WTC11 (cell line): Measurements from ENCODE around the gene ECM2. TPM values are rescaled to one million over a fixed set of nuclear protein-coding genes. Genes with fewer than 3 reads are reported as not detected.

Experiments
- ATAC-seq: fragments of 200-7000 bp; cut with Tn5 transposase; 2 replicates; pipeline ENCODE4 v1.10.0; 2021; ENCODE audit warnings: mild to moderate bottlenecking, moderate library complexity
- CTCF ChIA-PET: fragments of 300-600 bp; sonication (Branson Sonifier 250); formaldehyde crosslinking; loops from one replicate; lab custom pipeline; 2021; ENCODE audit warnings: antibody characterized with exemption; lab: Charles Lee
- POLR2A ChIA-PET: fragments of 350-600 bp; sonication (Branson Sonifier 250); formaldehyde crosslinking; loops from one replicate; lab custom pipeline; 2021; ENCODE audit warnings: antibody characterized with exemption; lab: Charles Lee
- DNase-seq: peaks from one replicate; pipeline ENCODE4 v3.0.0; 2021; ENCODE audit warnings: low spot score
- H3K27ac Mint-ChIP-seq: 2 replicates; pipeline ENCODE4 v1.8.0; 2021; ENCODE audit warnings: mixed read lengths
- H3K27me3 Mint-ChIP-seq: 2 replicates; pipeline ENCODE4 v1.8.0; 2021; ENCODE audit warnings: low read depth, mild to moderate bottlenecking, moderate library complexity, mixed read lengths
- H3K36me3 Mint-ChIP-seq: 2 replicates; pipeline ENCODE4 v1.8.0; 2021; ENCODE audit warnings: mixed read lengths
- H3K4me1 Mint-ChIP-seq: 2 replicates; pipeline ENCODE4 v1.8.0; 2022; ENCODE audit warnings: mixed read lengths
- H3K4me3 Mint-ChIP-seq: 2 replicates; pipeline ENCODE4 v1.8.0; 2021; ENCODE audit warnings: mild to moderate bottlenecking, moderate library complexity, mixed read lengths
- H3K9me3 Mint-ChIP-seq: 2 replicates; pipeline ENCODE4 v1.8.0; 2021; ENCODE audit warnings: mixed read lengths
- CREB1 ChIP-seq: sonication (generic); formaldehyde crosslinking; IDR thresholded peaks from 2 replicates; pipeline ENCODE4 v1.8.0; 2023; ENCODE audit warnings: mild to moderate bottlenecking, missing genetic modification reagents
- CREM ChIP-seq: sonication (generic); formaldehyde crosslinking; IDR thresholded peaks from 2 replicates; pipeline ENCODE4 v1.8.1; 2022; ENCODE audit warnings: mild to moderate bottlenecking, missing genetic modification reagents, moderate library complexity
- EMX1 ChIP-seq: fragments of 250-450 bp; sonication (Bioruptor Pico); IDR thresholded peaks from 2 replicates; pipeline ENCODE4 v1.8.0; 2021; ENCODE audit warnings: mild to moderate bottlenecking
- FOXP1 ChIP-seq: sonication (generic); formaldehyde crosslinking; IDR thresholded peaks from 2 replicates; pipeline ENCODE4 v1.8.0; 2022; ENCODE audit warnings: missing genetic modification reagents, mild to moderate bottlenecking, moderate library complexity, borderline replicate concordance
- GABPB1 ChIP-seq: sonication (generic); formaldehyde crosslinking; IDR thresholded peaks from 2 replicates; pipeline ENCODE4 v1.8.1; 2023; ENCODE audit warnings: mild to moderate bottlenecking, missing genetic modification reagents
- GRHL2 ChIP-seq: fragments of 250-450 bp; sonication (Bioruptor Pico); IDR thresholded peaks from 2 replicates; pipeline ENCODE4 v1.8.0; 2022; ENCODE audit warnings: mild to moderate bottlenecking, moderate library complexity; ENCODE audit not compliant: insufficient replicate concordance, severe bottlenecking
- JAZF1 ChIP-seq: fragments of 250-450 bp; sonication (Bioruptor Pico); IDR thresholded peaks from 2 replicates; pipeline ENCODE4 v1.9.0; 2021; ENCODE audit warnings: moderate library complexity, mild to moderate bottlenecking, inconsistent platforms
- NFATC4 ChIP-seq: fragments of 250-450 bp; sonication (Bioruptor Pico); IDR thresholded peaks from 2 replicates; pipeline ENCODE4 v1.9.0; 2021; ENCODE audit warnings: mild to moderate bottlenecking
- NR3C1 ChIP-seq: sonication (generic); formaldehyde crosslinking; conservative IDR thresholded peaks from 2 replicates; pipeline ENCODE4 v1.8.1; 2023; ENCODE audit warnings: low read depth, mild to moderate bottlenecking, missing genetic modification reagents
- OVOL2 ChIP-seq: fragments of 250-450 bp; sonication (Bioruptor Pico); IDR thresholded peaks from 2 replicates; pipeline ENCODE4 v1.9.0; 2021; ENCODE audit warnings: mild to moderate bottlenecking, borderline replicate concordance
- RELA ChIP-seq: sonication (generic); formaldehyde crosslinking; IDR thresholded peaks from 2 replicates; pipeline ENCODE4 v1.8.1; 2022; ENCODE audit warnings: missing genetic modification reagents, mild to moderate bottlenecking, borderline replicate concordance
- RORB ChIP-seq: fragments of 250-450 bp; sonication (Bioruptor Pico); IDR thresholded peaks from 2 replicates; pipeline ENCODE4 v1.9.0; 2021; ENCODE audit warnings: mild to moderate bottlenecking
- SP1 ChIP-seq: sonication (generic); formaldehyde crosslinking; conservative IDR thresholded peaks from 2 replicates; pipeline ENCODE4 v1.8.1; 2022; ENCODE audit warnings: missing genetic modification reagents
- total RNA-seq: library from RNA; stranded (reverse); gene quantifications from 3 replicates; pipeline ENCODE4 v1.2.3, GENCODE V29; 2021
- TF ChIP-seq, protein P1 (sequence below): sonication (generic); formaldehyde crosslinking; IDR thresholded peaks from 2 replicates; pipeline ENCODE4 v1.8.1; 2023; ENCODE audit warnings: mild to moderate bottlenecking, missing genetic modification reagents, moderate library complexity
- TF ChIP-seq, protein P2 (sequence below): sonication (generic); formaldehyde crosslinking; IDR thresholded peaks from 2 replicates; pipeline ENCODE4 v1.8.1; 2023; ENCODE audit warnings: mild to moderate bottlenecking, missing genetic modification reagents
- TF ChIP-seq, protein P3 (sequence below): sonication (generic); formaldehyde crosslinking; IDR thresholded peaks from 2 replicates; pipeline ENCODE4 v1.8.1; 2023; ENCODE audit warnings: mild to moderate bottlenecking, missing genetic modification reagents
- TF ChIP-seq, protein P4 (sequence below): sonication (generic); formaldehyde crosslinking; IDR thresholded peaks from 2 replicates; pipeline ENCODE4 v1.8.0; 2022; ENCODE audit warnings: mild to moderate bottlenecking, missing genetic modification reagents
- TF ChIP-seq, protein P5 (sequence below): fragments of 250-450 bp; sonication (Bioruptor Pico); IDR thresholded peaks from 2 replicates; pipeline ENCODE4 v1.9.0; 2021; ENCODE audit warnings: mild to moderate bottlenecking
- TF ChIP-seq, protein P6 (sequence below): sonication (generic); formaldehyde crosslinking; IDR thresholded peaks from 2 replicates; pipeline ENCODE4 v1.8.1; 2022; ENCODE audit warnings: mild to moderate bottlenecking, moderate library complexity, missing genetic modification reagents

Gene ECM2
- total RNA-seq, 1 experiment from 2014 or later = not detected

DNA sequence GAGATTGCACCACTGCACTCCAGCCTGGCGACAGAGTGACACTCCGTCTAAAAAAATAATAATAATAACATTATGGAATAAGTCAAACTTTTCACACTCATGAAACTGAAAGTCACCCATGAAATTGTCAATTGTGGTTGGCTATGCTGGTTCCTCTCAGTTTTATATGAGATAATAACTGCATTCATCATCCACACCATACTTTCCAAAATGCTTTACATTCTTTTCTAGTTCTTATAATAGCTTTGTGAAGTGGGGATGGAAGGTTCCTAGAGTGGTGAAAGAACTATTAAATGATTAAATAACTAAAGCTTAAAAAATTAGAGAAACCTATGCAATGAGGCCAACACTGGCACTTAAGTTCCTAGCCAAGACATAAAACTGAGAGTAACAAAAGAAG lies 40.9 kb downstream of the ECM2 start (continued):
- TF ChIP-seq NR3C1 (CRISPR knock-in tag) (no peak), NFATC4 (CRISPR knock-in tag) (no peak)

DNA sequence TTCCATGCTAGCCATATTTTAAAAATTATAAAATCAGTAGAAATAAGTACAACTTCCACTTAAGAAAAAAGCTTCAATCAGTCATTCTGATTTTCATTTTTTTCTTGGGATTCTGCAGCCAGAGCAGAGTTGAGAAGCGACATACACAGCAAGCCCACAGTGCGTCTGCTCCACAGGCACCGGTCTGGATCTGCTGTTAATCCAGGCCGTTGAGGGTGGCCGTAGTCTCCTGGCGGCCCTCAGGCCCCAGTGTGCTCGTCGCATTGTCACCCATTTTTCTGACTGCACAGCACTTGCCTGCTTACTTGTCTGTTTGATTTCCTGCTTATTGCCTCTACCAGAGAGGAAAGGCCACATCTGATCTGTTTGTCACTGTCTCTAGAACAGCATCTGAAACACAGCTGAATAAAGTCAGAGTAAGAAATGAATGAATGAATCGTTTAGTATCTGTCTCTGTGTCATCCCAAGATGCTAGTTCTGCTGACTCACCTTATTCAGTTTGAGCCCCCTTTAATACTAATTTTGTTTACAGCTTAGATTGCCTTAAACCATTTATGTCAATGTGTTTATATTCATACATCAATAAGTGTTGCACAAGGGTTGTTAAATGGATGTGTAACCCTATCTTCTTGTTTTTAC lies 41.9 kb downstream of the ECM2 start:
- ATAC-seq = no peak
- Mint-ChIP-seq H3K27ac (no peak overlapping the region), H3K9me3 (no peaks in the 10 kb centered on the region), H3K27me3 (no peaks in the 10 kb centered on the region), H3K4me1 (no peaks in the 10 kb centered on the region), H3K4me3 (no peak overlapping the region), H3K36me3 (no peaks in the 10 kb centered on the region)
- no peak for TF ChIP-seq JAZF1 (CRISPR knock-in tag)
- POLR2A ChIA-PET = no interaction called here
- CTCF ChIA-PET = interaction anchor here (1.1 to 1.5 kb wide), 2 partner anchors 168 to 213 kb away, joined by 3 read pairs; partner anchors contain the start of gene CENPP
- DNase-seq = no peak

DNA sequence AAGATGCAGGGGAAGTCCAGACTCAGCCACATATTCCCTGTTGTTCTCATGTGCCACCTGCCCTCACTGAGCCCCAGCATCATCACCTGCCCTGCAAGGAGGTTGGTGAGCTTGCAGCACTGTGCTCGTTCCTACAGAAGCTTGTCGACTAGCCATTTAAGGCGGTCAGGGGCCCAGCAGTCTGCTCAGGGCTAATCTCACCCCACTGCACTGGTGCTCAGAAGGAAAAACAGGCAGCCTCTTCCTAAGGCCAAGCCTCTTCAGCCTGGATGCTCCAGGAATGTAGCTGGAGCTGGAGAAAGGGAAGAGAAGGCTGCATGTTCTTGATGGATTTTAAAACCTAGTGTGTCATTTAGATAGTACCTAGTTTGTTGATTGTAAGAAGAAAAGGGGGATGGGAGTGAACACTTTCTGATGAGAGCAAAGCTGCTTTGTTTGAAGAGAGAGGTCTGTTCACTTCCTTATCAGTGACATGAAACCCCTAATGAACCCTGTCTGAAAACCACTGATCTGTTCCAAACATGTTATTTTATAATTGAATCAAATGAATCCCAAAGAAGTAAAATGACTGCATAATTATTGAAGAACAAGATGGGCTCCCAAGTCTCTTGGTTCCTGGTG lies 42.9 kb downstream of the ECM2 start:
- Mint-ChIP-seq H3K4me1 (no peaks in the 10 kb centered on the region), H3K9me3 (no peaks in the 10 kb centered on the region), H3K27ac (no peak overlapping the region), H3K27me3 (no peaks in the 10 kb centered on the region), H3K4me3 (no peak overlapping the region), H3K36me3 (no peaks in the 10 kb centered on the region)
- ATAC-seq (no peak), DNase-seq (no peak)
- ChIA-PET CTCF (interaction anchor here (1.3 kb wide), 1 partner anchor 12 kb away, joined by 4 read pairs; no protein-coding TSS in a partner anchor), POLR2A (no interaction called here)
- TF ChIP-seq, protein P1, sequence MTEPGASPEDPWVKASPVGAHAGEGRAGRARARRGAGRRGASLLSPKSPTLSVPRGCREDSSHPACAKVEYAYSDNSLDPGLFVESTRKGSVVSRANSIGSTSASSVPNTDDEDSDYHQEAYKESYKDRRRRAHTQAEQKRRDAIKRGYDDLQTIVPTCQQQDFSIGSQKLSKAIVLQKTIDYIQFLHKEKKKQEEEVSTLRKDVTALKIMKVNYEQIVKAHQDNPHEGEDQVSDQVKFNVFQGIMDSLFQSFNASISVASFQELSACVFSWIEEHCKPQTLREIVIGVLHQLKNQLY (CRISPR knock-in tag) = no peak
- TF ChIP-seq GRHL2 (CRISPR knock-in tag) = no peak
- TF ChIP-seq, protein P2, sequence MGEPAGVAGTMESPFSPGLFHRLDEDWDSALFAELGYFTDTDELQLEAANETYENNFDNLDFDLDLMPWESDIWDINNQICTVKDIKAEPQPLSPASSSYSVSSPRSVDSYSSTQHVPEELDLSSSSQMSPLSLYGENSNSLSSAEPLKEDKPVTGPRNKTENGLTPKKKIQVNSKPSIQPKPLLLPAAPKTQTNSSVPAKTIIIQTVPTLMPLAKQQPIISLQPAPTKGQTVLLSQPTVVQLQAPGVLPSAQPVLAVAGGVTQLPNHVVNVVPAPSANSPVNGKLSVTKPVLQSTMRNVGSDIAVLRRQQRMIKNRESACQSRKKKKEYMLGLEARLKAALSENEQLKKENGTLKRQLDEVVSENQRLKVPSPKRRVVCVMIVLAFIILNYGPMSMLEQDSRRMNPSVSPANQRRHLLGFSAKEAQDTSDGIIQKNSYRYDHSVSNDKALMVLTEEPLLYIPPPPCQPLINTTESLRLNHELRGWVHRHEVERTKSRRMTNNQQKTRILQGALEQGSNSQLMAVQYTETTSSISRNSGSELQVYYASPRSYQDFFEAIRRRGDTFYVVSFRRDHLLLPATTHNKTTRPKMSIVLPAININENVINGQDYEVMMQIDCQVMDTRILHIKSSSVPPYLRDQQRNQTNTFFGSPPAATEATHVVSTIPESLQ = no peak
- TF ChIP-seq RORB (CRISPR knock-in tag) = no peak
- no peak for TF ChIP-seq EMX1
- no peak for TF ChIP-seq CREM (CRISPR knock-in tag)
- no peak for TF ChIP-seq GABPB1 (CRISPR knock-in tag)
- TF ChIP-seq RELA = no peak
- TF ChIP-seq, protein P3, sequence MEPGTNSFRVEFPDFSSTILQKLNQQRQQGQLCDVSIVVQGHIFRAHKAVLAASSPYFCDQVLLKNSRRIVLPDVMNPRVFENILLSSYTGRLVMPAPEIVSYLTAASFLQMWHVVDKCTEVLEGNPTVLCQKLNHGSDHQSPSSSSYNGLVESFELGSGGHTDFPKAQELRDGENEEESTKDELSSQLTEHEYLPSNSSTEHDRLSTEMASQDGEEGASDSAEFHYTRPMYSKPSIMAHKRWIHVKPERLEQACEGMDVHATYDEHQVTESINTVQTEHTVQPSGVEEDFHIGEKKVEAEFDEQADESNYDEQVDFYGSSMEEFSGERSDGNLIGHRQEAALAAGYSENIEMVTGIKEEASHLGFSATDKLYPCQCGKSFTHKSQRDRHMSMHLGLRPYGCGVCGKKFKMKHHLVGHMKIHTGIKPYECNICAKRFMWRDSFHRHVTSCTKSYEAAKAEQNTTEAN (CRISPR knock-in tag) = no peak
- TF ChIP-seq, protein P4, sequence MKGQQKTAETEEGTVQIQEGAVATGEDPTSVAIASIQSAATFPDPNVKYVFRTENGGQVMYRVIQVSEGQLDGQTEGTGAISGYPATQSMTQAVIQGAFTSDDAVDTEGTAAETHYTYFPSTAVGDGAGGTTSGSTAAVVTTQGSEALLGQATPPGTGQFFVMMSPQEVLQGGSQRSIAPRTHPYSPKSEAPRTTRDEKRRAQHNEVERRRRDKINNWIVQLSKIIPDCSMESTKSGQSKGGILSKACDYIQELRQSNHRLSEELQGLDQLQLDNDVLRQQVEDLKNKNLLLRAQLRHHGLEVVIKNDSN (CRISPR knock-in tag) = no peak
- no peak for TF ChIP-seq OVOL2 (CRISPR knock-in tag)

DNA sequence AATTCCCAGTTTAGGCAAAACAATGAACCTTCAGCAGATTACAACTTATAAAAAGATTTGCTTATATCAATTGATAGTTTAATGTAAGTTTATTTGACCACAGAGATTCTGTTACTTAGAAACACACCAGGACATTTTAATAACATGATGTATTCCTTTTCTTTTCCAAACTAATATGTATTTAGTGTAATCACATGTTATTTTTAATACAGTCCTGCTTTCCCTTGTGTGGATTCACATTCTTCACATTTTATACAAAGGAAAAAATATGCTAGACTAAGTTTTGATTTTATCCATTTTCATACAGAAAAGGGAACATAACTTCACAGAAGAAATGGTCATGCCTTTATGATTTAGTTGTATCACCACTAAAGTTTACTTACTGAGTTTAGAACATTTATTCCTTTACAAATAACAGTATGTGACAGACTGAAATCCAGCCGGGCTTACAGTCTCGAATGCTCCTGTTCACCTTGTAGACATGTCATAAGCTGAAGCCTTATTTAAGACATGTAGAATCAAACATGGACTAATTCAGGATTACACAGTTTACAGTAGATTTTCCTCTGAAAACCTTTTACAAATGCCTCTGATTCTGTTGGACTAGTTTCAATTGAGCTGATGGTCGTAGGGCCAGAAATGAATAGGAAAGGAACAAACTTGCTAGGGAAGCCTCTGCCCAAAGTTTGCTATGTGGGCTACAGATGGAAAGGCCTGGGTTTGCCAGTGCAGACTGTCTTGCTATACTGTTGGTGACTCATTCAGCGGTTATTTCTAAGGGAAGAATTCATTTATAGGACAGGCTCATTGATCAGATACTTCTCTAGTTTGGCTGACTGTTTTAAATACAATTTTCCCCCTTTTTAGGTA lies 46.9 kb downstream of the ECM2 start:
- DNase-seq (no peak), ATAC-seq (no peak)
- Mint-ChIP-seq H3K4me3 (no peak overlapping the region), H3K9me3 (no peaks in the 10 kb centered on the region), H3K27ac (no peak overlapping the region), H3K4me1 (no peaks in the 10 kb centered on the region), H3K27me3 (no peaks in the 10 kb centered on the region), H3K36me3 (no peaks in the 10 kb centered on the region)
- ChIA-PET CTCF (no interaction called here), POLR2A (no interaction called here)
- TF ChIP-seq OVOL2 (CRISPR knock-in tag) (no peak), CREB1 (no peak), FOXP1 (no peak), GRHL2 (CRISPR knock-in tag) (no peak), SP1 (CRISPR knock-in tag) (no peak)
- TF ChIP-seq, protein P5, sequence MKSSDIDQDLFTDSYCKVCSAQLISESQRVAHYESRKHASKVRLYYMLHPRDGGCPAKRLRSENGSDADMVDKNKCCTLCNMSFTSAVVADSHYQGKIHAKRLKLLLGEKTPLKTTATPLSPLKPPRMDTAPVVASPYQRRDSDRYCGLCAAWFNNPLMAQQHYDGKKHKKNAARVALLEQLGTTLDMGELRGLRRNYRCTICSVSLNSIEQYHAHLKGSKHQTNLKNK (CRISPR knock-in tag) = no peak
- TF ChIP-seq, protein P6, sequence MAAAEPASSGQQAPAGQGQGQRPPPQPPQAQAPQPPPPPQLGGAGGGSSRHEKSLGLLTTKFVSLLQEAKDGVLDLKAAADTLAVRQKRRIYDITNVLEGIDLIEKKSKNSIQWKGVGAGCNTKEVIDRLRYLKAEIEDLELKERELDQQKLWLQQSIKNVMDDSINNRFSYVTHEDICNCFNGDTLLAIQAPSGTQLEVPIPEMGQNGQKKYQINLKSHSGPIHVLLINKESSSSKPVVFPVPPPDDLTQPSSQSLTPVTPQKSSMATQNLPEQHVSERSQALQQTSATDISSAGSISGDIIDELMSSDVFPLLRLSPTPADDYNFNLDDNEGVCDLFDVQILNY (CRISPR knock-in tag) = no peak
